HG03442 (cell line): Measurements from ENCODE around the gene KRT79.
"Not testable (repeated sequence)": the region's sequence is repeated elsewhere in the genome, so short reads cannot be mapped to it uniquely, and the experiment has no call there.

Source experiments
- ATAC-seq: cut with Tn5 transposase; IDR thresholded peaks from one replicate; pipeline ENCODE4 v1.9.1; 2021; ENCODE audit warnings: mild to moderate bottlenecking, moderate library complexity; ENCODE audit not compliant: unreplicated experiment

KRT79 gene

DNA sequence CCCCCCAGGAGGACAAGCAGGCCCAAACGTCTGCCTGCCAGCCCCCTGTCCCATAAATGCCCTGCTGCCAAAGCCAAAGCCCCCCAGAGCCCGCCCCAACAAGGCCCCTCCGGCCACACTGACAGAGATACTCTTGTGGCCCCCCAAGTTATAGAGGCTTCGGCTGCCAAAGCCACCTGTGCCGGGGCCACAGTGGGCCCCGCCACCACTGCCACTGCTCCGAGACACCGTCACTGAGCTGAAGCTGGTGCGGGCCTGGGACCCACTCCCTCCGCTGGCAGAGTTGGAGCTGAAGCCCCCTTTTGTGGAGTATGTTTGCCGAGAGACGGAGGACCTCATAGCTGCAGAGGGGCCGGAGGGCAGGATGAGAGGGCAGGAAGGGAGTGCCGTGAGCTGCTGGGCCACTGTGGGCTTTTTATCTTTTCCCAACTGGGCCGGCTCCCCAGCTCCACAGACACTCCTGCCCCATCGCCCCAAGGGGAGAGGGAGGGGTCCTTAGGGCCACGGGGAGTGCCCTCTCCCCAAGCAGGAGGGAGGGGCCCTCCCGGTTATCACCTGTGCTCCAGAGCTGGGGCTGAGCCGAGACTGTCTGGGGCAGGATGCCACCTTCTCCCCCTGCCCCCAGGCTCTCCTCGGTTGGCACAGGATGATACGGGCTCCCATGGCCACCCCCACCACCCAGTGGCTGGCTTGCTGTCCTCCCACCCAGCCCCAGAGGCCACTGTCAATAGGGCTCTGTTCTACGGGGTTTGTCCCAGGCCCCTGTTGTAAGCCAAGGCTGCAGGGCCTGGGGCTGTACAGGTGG lies at the start of gene KRT79:
Gene KRT79 (minus strand): TSS at position 390 of the 805 bp plus-strand sequence. CDS start 51 bp downstream, at position 339.
- no peak for ATAC-seq

DNA sequence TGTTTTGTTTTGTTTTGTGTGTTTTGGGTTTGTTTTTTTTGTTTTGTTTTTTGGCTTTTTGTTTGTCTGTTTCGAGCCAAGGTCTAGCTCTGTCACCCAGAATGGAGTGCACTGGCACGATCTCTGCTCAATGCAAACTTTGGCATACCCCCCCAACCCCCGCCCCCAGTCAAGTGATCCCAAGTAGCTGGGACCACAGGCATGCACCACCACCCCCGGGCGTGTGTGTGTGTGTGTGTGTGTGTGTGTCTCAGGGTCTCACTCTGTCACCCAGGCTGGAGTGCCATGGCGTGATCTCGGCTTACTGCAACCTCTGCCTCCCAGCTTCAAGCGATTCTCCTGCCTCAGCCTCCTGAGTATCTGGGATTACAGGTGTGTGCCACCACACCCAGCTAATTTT lies 46.4 kb upstream of the KRT79 start:
- not testable (repeated sequence) for ATAC-seq

DNA sequence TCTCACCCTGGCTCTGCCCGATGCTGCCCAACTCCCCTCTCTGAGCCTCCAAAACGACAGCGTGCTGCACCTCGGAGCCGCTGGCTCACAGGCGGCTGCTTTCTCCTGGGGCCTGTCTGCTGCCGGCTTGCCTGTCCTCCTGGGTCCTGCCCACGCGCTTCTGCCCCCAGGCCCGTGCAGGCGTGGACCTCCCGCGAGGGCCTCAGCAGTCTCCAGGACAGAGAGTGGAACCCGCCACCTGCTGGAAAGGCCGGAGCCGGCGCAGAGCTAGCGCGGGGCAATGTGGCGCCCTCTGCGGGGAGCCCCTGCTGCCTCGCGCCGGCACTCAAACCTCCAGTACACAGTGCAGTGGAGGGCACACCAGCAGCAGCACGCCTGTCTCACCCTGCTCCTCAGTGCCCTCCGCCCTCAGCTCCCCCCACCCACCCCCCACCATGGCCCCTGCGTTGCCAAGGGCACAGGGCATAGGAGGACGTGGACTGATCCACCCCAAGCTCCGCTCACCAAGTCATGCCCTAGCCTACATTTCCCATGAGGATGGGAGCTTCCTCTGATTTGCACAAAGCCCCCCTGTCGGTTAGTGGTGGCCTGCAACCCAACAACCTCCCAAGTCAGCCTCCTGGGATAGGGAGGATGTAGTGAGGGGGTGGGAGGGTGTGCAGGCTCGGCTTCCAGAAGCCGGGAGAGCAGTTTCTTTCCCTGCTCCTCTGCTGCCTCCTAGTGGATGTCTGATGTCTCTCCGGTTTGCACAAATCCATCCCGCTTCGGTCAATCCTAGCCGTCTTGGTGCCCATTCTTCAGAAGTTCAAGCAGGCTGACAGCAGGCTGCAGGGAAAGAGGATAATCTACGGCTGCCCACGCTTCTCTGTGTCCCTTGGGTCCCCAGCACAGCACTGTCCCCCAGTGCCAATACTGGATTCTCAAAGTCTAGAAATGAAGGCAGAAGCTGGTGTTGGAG lies 45.6 kb upstream of the KRT79 start:
- no peak for ATAC-seq

DNA sequence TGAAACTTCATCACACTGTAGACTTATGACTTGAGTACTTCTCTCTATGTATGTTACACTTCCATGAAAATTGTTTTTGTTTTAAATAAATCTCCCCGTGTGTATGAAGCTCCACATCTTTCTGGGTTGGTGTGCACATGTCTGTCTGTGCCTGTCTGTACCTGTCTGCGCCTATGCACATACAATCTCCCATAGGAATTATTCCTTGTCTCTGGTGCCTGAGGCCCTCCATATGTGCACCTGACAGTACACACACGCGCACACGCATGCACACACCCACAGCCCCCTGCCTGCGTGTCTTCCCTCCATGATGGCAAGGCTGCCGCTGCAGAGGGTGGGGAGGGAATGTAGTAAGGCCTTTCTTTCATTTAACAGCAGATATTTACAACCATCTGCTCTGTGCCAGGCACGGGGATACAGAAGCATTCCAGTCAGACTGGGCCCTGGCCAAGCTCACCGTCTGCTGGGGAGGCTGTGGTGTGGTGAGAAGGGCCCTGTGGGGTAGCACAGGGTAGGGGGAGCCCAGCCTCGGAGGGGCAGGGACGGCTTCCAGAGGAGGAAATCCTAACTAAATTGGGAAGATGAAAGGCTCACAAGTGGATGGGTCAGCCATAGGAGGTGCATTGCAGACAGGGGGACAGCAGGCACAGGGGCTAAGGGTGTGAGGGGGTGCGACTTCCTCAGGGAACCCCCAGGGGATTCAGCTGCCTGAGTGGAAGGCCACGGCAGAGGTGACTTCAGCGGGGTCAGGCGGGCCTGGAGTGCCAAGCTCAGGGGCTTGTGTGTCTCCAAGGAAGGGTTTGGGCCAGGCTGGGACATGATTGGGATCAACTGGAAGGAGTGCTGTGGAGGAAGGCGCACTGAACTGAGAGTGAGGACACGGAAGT lies 44.6 kb upstream of the KRT79 start:
- no peak for ATAC-seq

DNA sequence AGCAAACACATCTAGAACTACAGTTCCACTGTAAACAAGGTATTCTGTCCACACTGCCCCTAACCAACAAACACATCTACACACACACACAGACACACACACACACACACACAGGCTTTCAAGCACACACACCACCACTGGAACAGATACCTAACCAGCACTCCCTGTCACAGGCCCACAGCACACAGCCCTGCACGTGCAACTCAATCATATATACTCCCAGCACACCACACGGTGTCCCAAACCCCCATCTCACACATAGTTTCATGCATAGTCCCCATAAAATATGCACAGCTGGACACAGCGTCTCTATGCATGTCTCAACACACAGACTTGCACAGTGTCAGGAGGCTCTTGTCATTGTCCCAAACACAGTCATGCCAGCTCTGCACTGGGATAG lies 43.1 kb upstream of the KRT79 start:
- ATAC-seq, result no peak

DNA sequence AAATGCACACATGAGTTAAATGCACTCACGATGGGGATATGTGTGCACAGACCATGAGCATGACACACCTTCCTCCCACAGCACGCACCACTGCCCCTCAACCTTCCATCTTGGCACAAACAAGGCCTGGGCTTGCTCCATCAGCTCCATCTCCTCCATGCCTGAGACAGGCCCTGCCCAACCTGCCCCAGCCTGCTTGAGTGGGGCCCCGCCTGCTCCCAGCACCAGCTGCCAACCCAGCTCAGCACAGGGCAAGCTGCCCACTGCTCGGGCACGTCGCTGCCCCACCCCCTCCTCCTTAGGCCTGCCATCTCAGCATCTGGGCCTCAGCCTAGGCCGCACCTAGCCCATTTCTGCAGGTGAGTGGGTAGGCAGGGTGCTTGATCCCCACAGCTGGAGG lies 42.3 kb upstream of the KRT79 start:
- no peak for ATAC-seq

DNA sequence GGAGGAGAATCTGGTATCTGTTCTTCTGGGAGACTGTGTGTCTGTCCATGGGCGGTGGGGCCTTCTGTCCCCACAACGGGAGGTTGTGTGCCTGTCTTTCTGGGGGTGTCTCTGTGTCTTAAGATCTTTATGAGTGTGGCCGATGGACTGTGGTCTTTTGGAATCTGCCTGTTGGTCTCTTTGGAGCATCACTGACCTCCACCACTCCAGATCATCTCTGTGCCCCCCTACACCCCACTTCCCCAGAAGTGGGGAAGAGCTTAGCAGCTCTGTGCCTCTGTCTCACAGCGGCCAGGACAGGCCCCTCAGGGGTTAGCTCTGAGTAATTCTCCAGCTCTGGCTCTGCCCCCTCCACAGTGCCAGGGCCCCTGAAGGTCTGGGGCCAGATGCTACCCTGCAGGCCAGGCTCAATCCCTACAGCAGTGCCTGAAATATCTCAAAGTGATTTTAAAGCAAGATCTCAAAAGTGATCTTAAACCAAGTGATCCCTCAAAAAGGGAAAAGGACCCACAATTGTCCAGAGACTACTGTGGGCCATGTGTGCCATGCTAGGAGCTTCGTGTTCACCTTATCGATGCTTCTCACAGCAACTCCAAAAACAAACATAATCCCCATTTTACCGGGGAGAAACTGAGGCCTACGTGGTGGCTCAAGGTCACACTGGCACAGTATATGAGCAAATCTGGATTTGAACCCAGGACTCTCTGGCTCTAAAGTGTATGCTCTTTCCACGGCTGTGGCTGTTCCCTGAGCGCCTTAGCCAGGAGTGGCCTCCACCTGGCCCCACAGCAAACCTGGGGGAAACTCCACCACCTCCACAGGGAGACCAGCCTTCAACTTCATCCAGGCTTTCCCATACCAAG lies 40.7 kb upstream of the KRT79 start:
- ATAC-seq, result no peak

DNA sequence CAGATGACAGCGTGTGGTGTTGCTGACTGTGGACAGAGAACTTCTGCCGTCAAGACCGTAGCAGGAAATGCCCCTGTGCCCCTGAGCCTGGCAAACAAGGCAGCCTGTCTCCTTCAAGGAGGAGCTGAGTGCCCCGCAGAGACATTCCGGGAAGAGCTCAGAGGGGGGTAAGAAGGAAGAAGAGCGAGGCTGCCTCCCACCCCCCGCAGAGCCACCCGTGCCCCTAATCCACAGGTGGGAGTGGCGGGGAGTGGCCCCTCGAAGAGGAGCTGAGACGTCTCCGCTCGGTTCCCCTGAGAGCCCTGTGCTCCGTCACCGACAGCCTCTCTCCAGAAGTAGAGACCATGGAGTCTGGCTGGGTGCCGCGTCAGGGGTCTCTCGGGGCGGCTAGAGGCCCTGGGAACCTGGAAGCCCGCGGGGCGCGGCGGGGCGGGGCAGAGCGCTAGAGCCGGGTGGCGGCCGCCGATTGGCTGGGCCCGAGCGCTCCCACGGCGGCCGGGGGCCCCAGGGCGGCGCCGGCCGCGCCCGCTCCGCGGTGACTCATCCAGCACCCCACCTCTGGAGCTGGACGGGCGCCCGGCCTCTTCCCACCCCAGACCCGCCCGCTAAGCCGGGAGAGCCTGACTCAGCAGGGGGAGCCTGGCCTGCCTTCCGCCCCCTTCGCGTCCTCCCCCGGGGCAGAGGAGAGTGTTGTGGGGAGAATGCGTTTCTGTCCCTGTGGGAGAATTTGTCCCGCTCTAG lies 39.9 kb upstream of the KRT79 start:
- no peak for ATAC-seq

DNA sequence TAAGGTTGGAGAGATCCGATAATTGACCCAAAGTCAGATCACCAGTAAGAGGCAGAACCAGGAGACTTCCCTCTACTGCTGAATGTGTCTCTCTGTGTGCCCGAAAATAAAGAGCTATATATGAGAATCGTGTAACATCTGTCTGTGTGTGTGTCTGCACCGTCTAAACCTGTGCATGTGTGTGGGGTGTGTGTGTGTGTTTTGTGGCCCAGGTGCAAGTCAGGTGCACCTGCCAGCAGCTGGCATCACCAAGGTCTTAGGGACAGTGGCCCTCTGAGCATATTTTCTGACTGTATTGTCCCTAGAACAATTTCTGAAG lies 39.4 kb upstream of the KRT79 start:
- no peak for ATAC-seq

DNA sequence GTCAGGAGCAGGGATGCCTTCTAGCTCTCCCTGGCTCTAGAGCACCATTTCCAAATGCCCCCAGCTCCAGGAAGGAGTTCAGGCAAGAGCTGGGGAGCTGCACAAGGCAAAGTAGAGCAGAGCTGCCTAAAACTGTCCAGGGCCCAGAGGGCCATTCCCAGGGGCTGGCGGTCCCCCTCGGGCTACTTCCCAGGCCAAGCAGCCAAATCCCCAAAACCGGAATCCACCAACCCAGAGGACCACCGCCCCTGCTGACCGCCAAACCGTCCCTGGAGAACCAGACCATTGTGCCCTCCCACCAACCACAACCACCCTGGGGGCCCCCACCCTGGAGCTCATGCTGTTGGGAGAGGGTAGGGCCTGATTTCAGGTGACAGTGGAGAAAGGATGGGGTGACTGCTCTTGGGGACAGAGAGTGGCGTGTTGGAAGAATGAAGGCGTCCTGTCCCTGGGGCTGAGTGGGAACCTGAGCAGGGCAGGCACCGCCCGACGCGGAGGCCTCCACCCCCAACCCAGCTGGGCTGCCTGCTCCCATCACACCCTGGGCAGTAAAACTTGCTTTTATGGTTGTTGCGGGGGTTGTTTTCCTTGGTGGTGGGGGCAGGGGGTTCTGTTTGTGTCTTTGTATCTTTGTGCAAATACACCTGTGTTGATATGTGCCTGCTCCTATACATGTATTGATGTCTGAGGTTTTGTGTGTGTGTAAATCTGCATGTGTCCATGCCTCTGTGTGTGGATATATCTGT lies 38.7 kb upstream of the KRT79 start:
- ATAC-seq, result no peak

DNA sequence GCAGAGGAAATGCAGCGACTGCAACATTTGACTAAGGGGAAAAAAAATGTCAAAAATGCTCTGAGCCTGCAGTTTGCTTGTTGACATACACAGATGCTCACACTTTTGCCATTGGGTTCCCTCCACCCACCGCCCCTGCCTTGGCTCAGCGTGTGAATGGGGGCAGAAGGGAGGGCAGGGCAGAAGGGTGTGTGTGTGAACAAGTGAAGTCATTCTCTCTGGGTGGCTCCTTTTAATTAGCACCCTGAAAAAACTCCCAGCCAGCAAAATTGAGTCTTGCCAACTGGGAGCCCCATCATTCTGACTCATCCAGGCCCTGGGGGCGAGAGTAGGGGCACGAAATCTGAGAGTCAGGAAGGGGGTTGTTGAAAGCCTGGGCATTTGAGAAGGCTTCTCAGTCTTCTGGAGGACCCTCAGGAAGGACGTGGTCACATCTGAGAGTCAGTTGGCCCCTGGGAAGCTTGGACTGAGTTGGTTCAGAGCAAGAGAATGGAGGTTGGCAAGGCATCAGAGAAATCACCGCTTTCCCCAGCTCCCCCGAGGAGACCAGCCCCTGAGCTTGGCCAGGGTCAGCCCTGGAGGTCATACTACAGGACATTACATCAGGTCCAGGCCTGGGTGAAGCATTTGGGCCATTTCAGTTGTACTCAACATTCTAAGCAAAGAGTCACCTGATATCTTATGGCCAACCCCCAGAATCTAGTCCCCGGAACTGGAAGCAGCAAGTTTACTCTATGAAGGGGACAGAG lies 37.4 kb upstream of the KRT79 start:
- no peak for ATAC-seq

DNA sequence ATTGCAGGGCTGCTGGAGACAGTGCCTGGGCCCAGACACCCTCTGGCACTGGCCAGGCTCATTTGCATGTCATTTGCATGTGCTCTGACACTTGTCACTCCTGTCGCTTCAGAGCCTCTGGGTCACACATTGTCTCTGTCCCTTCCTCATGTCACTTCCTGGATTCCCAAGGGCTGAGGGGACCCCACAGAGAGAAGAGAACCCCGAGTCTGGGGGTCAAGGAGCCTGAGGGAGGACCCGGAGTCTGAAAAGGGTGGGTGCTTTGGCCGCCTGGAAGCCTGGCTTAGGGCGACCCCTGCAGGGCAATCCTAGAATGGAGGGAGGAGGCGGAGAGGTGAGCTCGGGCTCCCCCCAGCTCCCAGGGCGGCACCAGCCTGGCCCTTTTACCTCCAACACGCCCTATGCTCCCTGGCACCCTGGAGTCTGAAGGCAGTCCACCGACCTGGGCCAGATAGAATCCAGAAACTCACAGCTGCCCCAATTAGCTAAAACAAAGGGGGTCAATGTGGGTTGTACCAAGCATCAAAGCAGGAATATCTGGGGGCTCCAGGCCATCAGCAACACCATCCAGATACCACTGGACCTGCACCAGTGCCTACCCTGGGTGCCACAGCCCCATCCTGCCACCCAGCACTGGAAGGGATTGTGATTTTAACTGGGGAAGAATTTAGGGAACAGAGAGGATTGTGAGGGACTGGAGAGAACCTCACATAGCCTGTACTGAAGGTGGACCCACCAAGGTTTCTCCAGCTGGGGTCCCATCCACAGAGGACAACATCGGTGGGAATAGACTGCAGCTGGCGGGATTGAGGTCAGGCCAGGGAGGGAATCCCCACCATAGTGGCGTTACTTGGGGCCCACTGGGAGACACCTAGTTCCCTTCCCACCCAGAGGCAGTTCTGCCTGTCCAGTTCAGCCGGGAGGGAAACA lies 36.5 kb upstream of the KRT79 start:
- ATAC-seq, result peak; percentile 49

DNA sequence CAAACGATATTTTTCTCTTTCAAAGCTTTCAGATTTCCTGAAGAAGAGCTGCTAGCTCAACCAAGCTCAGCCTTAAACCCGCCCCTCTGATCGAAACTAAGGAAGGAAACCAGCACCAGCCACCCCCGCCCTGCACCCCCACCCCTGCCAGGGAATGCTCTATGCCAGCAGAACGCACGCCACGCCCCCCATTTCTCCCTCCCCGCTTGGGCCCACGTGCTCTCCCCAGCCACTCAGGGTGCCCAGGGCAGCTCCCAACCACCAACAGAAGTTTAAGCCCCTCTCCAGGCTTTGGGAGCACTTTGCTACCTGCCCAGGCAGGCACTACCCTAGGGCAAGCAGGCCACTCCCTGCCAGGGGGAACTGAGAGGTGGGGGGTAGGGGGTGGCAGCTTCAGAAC lies 33.5 kb upstream of the KRT79 start:
- no peak for ATAC-seq

DNA sequence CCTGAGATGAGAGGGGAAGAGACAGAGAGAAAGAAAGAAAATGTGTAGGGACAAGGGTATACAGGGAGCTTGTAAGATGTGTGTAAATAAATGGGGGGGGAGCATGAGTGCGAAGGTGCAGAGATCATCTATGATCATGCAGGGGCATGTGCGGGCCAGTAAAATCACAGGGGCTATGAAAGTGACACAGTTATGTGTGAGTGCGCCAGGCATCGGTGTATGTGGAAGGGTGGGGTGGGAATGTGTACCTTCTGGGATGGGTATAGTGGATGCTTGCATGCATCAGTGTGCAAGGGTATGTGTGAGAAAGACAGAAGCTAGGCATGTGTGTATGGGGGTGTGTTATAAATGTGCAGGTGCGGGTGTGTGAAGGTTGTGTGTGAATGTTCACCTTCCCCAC lies 33.0 kb upstream of the KRT79 start:
- ATAC-seq, result no peak

DNA sequence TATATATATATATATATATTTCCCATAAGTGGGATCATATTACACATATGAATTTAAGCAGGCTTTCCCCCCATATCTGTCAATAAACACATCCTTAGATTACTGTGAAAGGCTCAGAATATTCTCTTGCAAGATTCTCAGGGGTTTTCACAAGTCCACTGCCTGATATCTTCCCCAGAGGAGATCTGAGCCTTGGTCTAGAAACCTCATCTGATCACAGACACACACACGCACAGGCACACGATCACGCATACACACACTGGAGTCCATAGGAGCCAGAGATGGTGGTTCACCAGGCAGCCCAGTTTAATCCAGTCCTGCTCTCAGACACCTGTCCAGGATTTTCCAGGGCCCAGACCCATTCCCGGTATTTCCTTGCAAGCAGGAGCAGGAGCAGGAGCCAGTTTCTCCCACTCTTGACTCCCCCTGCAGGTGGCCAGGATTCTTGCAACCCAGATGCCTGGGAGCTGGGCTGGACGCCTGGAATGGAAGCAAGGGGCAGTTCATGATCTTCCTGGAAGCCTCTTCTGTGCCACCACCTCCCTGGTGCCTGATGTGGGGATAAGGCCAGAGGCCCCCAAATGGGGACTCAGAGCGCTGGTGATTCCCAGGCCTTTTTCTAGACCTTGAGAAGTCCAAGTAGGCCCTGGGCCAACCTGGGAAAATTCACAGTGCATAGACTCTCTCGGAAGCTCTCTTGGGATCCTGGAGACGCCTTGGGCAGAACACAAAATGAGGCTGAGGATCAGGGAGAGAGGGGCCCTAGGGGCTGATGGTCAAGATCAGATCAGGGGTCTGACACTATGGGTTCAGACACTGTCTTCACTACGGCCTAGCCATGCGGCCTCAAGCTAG lies 31.2 kb upstream of the KRT79 start:
- ATAC-seq, result no peak

DNA sequence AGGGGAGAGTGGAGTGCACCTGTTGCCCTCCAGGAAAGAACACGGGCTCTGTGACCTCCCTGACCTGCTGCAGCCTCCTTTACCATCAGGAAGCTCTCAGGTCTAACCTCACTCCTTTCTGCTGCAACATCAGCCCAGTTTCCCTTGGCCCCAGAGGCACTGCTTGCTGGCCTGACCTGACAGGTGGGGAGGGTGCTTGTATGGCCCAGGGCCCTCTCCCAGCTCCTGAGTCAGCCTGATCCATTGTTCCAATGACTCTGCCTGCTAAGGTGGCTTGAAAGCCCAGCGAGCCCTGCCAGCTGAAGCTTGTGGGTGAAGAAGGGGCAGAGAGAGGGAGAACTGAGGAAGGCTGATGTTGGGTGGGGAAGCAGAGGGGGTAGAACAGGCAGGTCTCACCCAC lies 27.9 kb upstream of the KRT79 start:
- no peak for ATAC-seq
